ENCODE data around the gene OR5B12. TPM values are rescaled to one million over a fixed set of nuclear protein-coding genes. Genes with fewer than 3 reads are reported as not detected.
"Not testable (repeated sequence)": the region's sequence is repeated elsewhere in the genome, so short reads cannot be mapped to it uniquely, and the experiment has no call there.

OR5B12 gene
- total RNA-seq, 1 donor from 2014 or later: not detected

DNA sequence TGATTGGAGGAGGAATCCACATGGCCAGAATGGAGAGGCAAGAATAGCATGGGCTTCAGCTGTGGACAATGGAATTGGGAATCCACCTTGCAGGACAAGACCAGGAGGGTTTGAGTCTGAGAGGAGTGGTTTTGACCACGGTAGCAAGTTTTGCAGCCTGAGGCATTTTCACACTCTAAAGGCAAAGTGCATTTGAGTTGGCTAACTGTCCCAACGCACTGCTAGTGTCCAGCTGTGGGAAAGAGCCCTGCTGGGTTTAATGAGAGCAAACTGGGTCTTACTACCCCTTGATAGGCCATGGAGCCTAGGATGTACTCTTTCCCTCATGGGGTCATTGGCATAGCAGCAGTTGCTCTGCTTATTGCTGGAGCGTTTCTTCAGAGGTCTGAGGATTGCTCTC, 14.0 kb downstream of the OR5B12 start, which contains the start of gene OR5B2:
TSS of gene OR5B2 (minus strand) at position 101 of the 400 bp plus-strand sequence. CDS start 4,860 bp downstream, outside the sequence.
- H3K4me3 Mint-ChIP-seq: no peak within 1 kb of the TSS
- Histone ChIP-seq H4K20me1 (ENCODE audit: low read depth) (no peaks in the 10 kb centered on the region), H3K27ac (no peak within 1 kb of the TSS), H3K27me3 (no peaks in the 10 kb centered on the region), H2AFZ (replicated peaks) (no peak within 1 kb of the TSS), H3F3A (ENCODE audit: low read depth) (no peaks in the 10 kb centered on the region), H3K79me2 (ENCODE audit: low read depth) (no peaks in the 10 kb centered on the region), H3K4me3 (no peak within 1 kb of the TSS), H3K9ac (no peak within 1 kb of the TSS), H3K36me3 (no peaks in the 10 kb centered on the region), H3K4me1 (no peaks in the 10 kb centered on the region), H3K4me2 (no peak within 1 kb of the TSS), H3K9me3 (ENCODE audit: low read depth) (peaks cover 6% of the 10 kb centered on the region)
- H3K27ac Mint-ChIP-seq: no peak within 1 kb of the TSS
- H3K9me3 Mint-ChIP-seq: no peaks in the 10 kb centered on the region
- H3K36me3 Mint-ChIP-seq: no peaks in the 10 kb centered on the region
- H3K27me3 Mint-ChIP-seq (ENCODE audit: insufficient read depth, low read depth): no peaks in the 10 kb centered on the region
- H3K4me1 Mint-ChIP-seq: no peaks in the 10 kb centered on the region
- TF ChIP-seq EZH2 (IDR thresholded peaks at IDR 0.05) (no peak), EZH2phosphoT487 (IDR thresholded peaks at IDR 0.05) (no peak)
- TF ChIP-seq, protein P1, sequence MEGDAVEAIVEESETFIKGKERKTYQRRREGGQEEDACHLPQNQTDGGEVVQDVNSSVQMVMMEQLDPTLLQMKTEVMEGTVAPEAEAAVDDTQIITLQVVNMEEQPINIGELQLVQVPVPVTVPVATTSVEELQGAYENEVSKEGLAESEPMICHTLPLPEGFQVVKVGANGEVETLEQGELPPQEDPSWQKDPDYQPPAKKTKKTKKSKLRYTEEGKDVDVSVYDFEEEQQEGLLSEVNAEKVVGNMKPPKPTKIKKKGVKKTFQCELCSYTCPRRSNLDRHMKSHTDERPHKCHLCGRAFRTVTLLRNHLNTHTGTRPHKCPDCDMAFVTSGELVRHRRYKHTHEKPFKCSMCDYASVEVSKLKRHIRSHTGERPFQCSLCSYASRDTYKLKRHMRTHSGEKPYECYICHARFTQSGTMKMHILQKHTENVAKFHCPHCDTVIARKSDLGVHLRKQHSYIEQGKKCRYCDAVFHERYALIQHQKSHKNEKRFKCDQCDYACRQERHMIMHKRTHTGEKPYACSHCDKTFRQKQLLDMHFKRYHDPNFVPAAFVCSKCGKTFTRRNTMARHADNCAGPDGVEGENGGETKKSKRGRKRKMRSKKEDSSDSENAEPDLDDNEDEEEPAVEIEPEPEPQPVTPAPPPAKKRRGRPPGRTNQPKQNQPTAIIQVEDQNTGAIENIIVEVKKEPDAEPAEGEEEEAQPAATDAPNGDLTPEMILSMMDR (IDR thresholded peaks at IDR 0.05): no peak
- DNase-seq (ENCODE audit: low spot score): no peak

DNA sequence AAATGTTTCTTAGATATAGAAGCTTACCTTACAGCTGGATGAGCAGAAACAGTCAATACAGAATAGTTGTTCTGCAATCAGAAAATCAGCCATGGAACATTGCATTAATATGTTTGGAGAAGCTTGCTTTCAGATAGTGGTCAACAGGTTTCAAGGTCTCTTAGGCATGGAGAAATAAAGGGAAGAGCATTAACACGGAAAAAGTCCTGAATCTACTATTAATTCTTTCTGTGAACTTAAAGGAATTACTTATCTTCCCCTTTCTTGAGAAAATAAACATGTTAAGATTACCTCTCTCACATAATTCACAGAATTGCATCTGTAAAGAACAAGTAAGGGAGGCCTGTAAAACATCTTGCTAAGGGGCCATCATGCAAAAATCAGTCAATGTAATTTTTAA, 35.3 kb downstream of the OR5B12 start, which contains the start of gene OR5B3:
TSS of gene OR5B3 (minus strand) at position 101 of the 400 bp plus-strand sequence. CDS start 3,465 bp downstream, outside the sequence.
- Histone ChIP-seq H3K9me3 (ENCODE audit: low read depth) (peaks cover 2% of the 10 kb centered on the region), H3K79me2 (ENCODE audit: low read depth) (no peaks in the 10 kb centered on the region), H3K9ac (no peak within 1 kb of the TSS), H3F3A (ENCODE audit: low read depth) (no peaks in the 10 kb centered on the region), H3K27ac (no peak within 1 kb of the TSS), H3K36me3 (no peaks in the 10 kb centered on the region), H3K4me3 (no peak within 1 kb of the TSS), H3K4me2 (no peak within 1 kb of the TSS), H3K4me1 (no peaks in the 10 kb centered on the region), H4K20me1 (ENCODE audit: low read depth) (no peaks in the 10 kb centered on the region), H3K27me3 (no peaks in the 10 kb centered on the region), H2AFZ (replicated peaks) (no peak within 1 kb of the TSS)
- DNase-seq (ENCODE audit: low spot score): no peak
- Mint-ChIP-seq H3K4me3 (no peak within 1 kb of the TSS), H3K36me3 (no peaks in the 10 kb centered on the region), H3K9me3 (peaks cover 16% of the 10 kb centered on the region), H3K27ac (no peak within 1 kb of the TSS), H3K27me3 (ENCODE audit: insufficient read depth, low read depth) (peaks cover 7% of the 10 kb centered on the region), H3K4me1 (no peaks in the 10 kb centered on the region)
- TF ChIP-seq EZH2 (IDR thresholded peaks at IDR 0.05) (no peak), EZH2phosphoT487 (IDR thresholded peaks at IDR 0.05) (no peak)
- TF ChIP-seq, protein P1 (IDR thresholded peaks at IDR 0.05): no peak

DNA sequence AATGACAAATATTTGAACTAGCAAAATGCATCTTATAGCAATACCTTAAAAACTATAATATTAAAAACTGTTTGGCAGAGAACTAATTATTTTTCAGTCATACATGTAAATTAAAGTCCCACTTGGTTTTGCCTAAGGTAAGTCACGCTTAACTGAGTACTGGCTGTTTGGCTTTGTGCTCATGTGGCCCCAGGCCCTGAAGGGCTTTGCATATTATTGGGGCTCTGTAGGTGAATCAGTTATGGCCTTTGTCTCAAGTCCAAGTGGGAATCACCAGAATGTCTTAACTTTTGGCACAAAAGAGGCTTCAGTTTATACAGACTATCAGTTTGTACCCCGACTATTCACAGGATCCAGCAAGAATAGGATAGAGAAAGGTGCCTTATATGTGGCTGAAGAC, 42.4 kb downstream of the OR5B12 start:
- H3K4me3 Mint-ChIP-seq; DNase-seq (ENCODE audit: low spot score): not testable (repeated sequence)
- peaks cover 13% of the 10 kb centered on the region for H3K9me3 Mint-ChIP-seq

DNA sequence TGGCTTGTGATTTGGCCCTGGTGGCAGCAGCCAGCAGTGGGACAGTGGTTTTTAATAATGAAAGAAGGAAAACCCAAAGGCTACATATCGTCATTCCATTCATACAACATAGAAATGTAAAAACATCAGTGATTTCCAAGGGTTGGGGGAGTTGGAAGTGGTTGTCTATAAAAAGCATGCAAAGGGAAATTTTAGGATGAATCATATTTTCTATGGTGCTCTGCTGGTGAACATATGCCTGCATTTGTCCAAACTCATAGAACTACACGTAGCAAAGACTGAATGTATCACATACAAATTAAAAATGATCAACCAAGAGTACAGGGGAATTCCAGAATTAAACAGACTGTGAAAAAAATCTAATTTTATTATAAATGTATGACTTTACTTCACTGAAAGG, 46.5 kb downstream of the OR5B12 start:
- no peaks in the 10 kb centered on the region for H3K27me3 Mint-ChIP-seq (ENCODE audit: insufficient read depth, low read depth)
- Histone ChIP-seq H3K36me3 (no peaks in the 10 kb centered on the region), H3K4me1 (no peaks in the 10 kb centered on the region), H3K79me2 (ENCODE audit: low read depth) (no peaks in the 10 kb centered on the region), H3K9me3 (ENCODE audit: low read depth) (peaks cover 6% of the 10 kb centered on the region), H3K27ac (no peak overlapping the region), H3K9ac (no peak overlapping the region), H3K27me3 (no peaks in the 10 kb centered on the region), H4K20me1 (ENCODE audit: low read depth) (no peaks in the 10 kb centered on the region), H2AFZ (replicated peaks) (no peak overlapping the region), H3K4me2 (no peak overlapping the region), H3F3A (ENCODE audit: low read depth) (no peaks in the 10 kb centered on the region), H3K4me3 (no peak overlapping the region)
- no peak for DNase-seq (ENCODE audit: low spot score)
- no peak overlapping the region for H3K27ac Mint-ChIP-seq
- no peak for TF ChIP-seq EZH2phosphoT487 (IDR thresholded peaks at IDR 0.05)
- TF ChIP-seq, protein P1 (IDR thresholded peaks at IDR 0.05): no peak
- TF ChIP-seq EZH2 (IDR thresholded peaks at IDR 0.05): no peak
- H3K4me3 Mint-ChIP-seq: no peak overlapping the region
- peaks cover 13% of the 10 kb centered on the region for H3K9me3 Mint-ChIP-seq
- no peaks in the 10 kb centered on the region for H3K4me1 Mint-ChIP-seq
- no peaks in the 10 kb centered on the region for H3K36me3 Mint-ChIP-seq

More for the DNA sequence above, 42.4 kb downstream of the OR5B12 start:
- not testable (repeated sequence) for H3K9me3 ChIP-seq (ENCODE audit: low read depth); H3K27me3 Mint-ChIP-seq (ENCODE audit: insufficient read depth, low read depth); H3F3A ChIP-seq (ENCODE audit: low read depth); H3K79me2 ChIP-seq (ENCODE audit: low read depth); H3K4me1 Mint-ChIP-seq; H3K9ac ChIP-seq; H3K4me1 ChIP-seq; H3K36me3 ChIP-seq; H3K4me3 ChIP-seq; H2AFZ ChIP-seq (replicated peaks); H4K20me1 ChIP-seq (ENCODE audit: low read depth); H3K27ac Mint-ChIP-seq; H3K27ac ChIP-seq; H3K27me3 ChIP-seq; H3K4me2 ChIP-seq; H3K36me3 Mint-ChIP-seq

All from neural progenitor cell (in vitro differentiated cells).